ENCODE results near the gene PLEKHO1.
"Not testable (repeated sequence)": the region's sequence is repeated elsewhere in the genome, so short reads cannot be mapped to it uniquely, and the experiment has no call there.

Gene PLEKHO1

GRCh38 chr1:150207281-150207971 lies 57.7 kb downstream of the PLEKHO1 start:
- no peak overlapping the region for H3K4me3 ChIP-seq (ENCODE audit: low read length)
- no peak for DNase-seq (ENCODE audit: low read depth)
- no peak for TF ChIP-seq CTCF (conservative IDR thresholded peaks at IDR 0.05; ENCODE audit: low read depth, low read length)

GRCh38 chr1:150208460-150208859 lies 58.7 kb downstream of the PLEKHO1 start:
- H3K4me3 ChIP-seq (ENCODE audit: low read length); DNase-seq (ENCODE audit: low read depth): not testable (repeated sequence)
